ENCODE results near the gene HDGFL2.
"Not testable (repeated sequence)": the region's sequence is repeated elsewhere in the genome, so short reads cannot be mapped to it uniquely, and the experiment has no call there.

The HDGFL2 gene

DNA sequence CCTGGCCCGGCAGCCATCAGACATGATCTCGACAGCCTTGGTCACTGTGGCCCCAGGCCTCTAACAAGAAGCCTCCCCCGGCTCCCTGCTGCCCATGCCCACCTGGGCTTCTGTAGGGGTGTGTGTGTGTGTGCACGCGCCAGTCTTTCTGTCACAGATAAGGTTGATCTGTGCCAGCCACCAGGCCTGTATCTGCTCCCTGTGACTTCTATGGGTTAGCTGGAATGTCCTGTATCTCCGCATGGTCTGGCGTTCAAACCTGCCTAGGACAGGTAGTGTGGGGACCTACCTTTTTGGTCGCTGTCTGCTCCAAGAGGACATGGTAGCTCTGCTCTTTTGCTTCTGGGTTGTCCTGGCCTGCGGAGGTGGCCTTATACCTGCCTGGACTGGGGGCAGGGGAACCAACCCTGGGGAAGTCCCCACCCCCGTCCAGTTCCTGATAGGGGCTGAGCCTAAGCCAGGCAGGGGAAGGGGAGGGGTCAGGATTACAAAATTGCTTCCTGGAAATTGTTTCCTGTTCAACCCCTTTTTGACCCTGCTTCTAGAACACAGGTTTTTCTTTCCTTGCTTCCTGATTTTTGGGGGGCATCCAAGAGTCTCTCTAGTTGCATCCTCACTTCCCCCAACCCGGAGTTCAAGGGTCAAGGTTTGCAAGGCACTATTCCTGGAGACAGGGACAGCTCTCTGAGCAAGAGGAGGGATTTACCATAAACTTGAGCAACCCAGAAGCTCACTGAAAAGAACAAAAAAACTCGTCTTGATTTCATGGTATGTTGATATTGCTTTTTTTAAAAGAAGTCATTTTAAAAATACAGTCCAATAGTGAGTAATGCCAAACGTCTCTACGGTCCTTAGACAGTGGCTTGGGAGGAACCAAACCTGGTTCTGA is 67.8 kb downstream of the HDGFL2 start, which contains the start of gene LRG1:
Gene LRG1 (minus strand): TSS at position 344 of the 889 bp plus-strand sequence. CDS start 23 bp downstream, at position 321.
- no peaks in the 10 kb centered on the region for H3K36me3 ChIP-seq (ENCODE audit: insufficient read depth, low read length)
- H3K4me3 ChIP-seq (ENCODE audit: low read depth, low read length): no peak within 1 kb of the TSS
- no peaks in the 10 kb centered on the region for H3K4me1 ChIP-seq (ENCODE audit: control insufficient read depth, insufficient read depth, low read length, unreplicated experiment)
- no peaks in the 10 kb centered on the region for H3K27me3 ChIP-seq (ENCODE audit: insufficient read depth, low read length)
- no peak within 1 kb of the TSS for H3K27ac ChIP-seq (ENCODE audit: low read depth, low read length)
- H3K79me2 ChIP-seq (ENCODE audit: control insufficient read depth, insufficient read depth, low read length, unreplicated experiment): no peaks in the 10 kb centered on the region
- H2AFZ ChIP-seq (ENCODE audit: low read length, unreplicated experiment): no peak within 1 kb of the TSS

DNA sequence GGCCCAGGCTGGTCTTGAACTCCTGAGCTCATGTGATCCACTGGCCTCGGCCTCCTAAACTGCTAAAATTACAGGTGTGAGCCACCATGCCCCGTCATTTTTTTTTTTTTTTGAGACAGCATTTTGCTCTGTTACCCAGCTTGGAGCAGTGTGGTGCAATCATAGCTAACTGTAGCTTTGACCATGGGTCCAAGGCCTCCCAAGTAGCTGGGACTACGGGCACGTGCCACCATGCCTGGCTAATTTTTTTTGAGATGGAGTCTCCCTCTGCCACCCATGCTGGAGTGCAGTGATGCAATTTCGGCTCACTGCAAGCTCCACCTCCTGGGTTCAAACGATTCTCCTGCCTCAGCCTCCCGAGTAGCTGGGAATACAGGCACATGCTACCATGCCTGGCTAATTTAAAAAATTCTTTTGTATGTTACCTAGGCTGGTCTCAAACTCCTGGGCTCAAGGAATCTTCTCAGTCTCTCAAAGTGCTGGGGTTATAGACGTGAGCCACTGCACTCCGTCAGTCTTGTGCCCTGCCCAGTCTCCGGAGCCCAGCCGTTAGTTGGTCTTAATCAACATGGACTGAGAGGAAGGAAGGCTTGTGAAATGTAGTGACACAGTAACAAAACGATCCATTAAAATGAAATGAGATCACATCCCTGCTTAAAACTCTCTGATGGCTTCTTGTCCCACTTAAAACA is 69.2 kb downstream of the HDGFL2 start:
- Histone ChIP-seq H3K4me3 (ENCODE audit: low read depth, low read length) (no peak overlapping the region), H3K36me3 (ENCODE audit: insufficient read depth, low read length) (no peaks in the 10 kb centered on the region), H3K79me2 (ENCODE audit: control insufficient read depth, insufficient read depth, low read length, unreplicated experiment) (no peaks in the 10 kb centered on the region), H3K27ac (ENCODE audit: low read depth, low read length) (no peak overlapping the region), H2AFZ (ENCODE audit: low read length, unreplicated experiment) (no peak overlapping the region), H3K27me3 (ENCODE audit: insufficient read depth, low read length) (no peaks in the 10 kb centered on the region), H3K4me1 (ENCODE audit: control insufficient read depth, insufficient read depth, low read length, unreplicated experiment) (no peaks in the 10 kb centered on the region)

DNA sequence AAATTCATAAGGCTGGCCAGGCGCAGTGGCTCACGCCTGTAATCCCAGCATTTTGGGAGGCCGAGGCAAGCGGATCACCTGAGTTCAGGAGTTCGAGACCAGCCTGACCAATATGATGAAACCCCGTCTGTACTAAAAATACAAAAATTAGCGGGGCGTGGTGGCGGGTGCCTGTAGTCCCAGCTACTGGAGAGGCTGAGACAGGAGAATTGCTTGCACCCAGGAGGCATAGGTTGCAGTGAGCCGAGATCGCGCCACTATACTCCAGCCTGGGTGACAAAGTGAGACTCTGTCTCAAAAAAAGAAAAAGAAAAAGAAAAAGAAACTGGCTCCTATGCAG is 69.7 kb downstream of the HDGFL2 start:
- not testable (repeated sequence) for H3K4me1 ChIP-seq (ENCODE audit: control insufficient read depth, insufficient read depth, low read length, unreplicated experiment); H2AFZ ChIP-seq (ENCODE audit: low read length, unreplicated experiment); H3K27ac ChIP-seq (ENCODE audit: low read depth, low read length); H3K36me3 ChIP-seq (ENCODE audit: insufficient read depth, low read length); H3K4me3 ChIP-seq (ENCODE audit: low read depth, low read length); H3K79me2 ChIP-seq (ENCODE audit: control insufficient read depth, insufficient read depth, low read length, unreplicated experiment); H3K27me3 ChIP-seq (ENCODE audit: insufficient read depth, low read length)

DNA sequence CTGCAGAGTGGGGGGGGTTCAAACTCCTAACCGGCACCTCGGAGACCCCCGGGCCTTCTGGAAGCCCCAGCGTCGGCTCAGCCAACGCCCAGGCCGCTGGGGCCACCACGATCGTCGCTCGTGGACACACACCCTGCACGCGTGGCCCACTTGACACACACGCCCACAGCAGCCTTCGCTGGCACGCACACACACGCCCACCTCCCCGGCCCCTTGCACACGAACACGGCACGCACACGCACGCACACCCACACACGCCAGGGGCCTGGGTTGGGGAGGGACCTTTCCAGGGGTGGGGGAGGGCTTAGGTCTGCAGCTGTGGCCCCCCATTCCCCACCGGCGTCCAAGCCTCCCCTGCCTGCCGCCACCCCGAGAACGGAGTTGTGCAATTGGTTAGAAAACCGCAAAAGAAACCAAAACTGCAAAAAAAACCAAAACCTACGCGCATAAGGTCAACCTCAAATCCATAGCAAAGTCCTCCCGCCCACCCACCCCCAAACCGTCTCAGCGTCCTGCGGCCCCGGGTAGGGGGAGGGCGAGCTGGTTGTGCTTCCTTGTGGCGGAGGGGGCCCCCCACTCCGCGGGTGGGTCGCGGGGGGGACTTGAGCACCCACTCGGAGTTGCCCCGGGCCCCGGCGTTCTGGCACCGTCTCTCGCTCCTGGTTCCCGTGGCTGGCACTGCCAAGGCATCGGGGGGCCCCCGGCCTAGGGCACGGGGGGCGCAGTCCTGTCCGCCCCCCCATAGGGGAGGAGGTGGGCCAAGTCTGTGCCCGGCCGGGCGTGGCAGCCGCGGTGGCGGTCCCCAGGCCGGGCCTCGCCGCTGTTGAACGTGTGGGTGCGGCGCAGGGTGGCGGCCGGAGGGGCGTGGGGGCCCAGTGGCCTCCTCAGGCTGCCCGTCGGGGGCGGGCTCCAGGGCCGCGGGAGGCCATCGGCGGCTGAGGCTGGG is 71.1 kb downstream of the HDGFL2 start:
- Histone ChIP-seq H3K4me1 (ENCODE audit: control insufficient read depth, insufficient read depth, low read length, unreplicated experiment) (no peaks in the 10 kb centered on the region), H3K79me2 (ENCODE audit: control insufficient read depth, insufficient read depth, low read length, unreplicated experiment) (no peaks in the 10 kb centered on the region), H3K4me3 (ENCODE audit: low read depth, low read length) (no peak overlapping the region), H3K27me3 (ENCODE audit: insufficient read depth, low read length) (no peaks in the 10 kb centered on the region), H3K36me3 (ENCODE audit: insufficient read depth, low read length) (no peaks in the 10 kb centered on the region), H2AFZ (ENCODE audit: low read length, unreplicated experiment) (no peak overlapping the region), H3K27ac (ENCODE audit: low read depth, low read length) (no peak overlapping the region)

DNA sequence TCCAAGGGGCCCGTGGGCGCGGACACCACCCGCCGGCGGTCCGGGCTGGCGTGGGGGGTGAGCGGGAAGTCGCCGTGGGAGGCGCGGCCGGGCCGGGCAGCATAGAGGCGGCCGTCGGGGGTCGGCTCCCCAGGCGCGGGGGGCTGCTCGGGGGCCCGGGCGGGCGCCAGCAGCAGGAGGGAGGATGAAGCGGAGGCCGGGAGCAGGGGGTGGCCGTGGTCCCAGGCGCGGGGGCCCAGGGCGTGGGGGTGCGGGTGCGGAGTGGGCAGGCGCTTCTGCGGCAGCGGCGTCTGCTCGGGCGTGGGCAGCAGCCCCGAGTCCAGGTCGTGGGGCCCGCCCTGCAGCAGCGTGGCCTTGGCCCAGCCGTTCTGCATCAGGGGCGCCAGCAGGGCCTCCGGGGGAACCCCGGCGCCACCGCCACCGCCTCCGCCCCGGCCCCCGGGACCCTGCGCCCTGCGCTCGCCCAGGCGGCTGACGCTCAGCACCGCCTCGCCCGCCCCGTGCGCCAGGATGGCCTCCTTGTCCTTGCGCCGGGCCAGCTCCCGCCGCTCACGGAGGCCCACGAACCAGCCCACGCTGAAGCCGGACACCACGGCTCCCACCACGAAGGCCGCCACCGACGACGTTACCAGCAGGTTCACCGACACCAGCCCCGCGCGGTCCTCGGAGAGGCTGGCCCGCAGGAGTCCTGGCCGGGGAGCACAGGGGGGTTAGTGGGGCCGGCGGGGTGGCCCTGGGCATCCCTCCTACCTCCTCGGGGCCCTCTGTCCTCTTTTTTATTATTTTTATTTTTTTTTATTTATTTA is 71.9 kb downstream of the HDGFL2 start:
- Histone ChIP-seq H3K4me3 (ENCODE audit: low read depth, low read length) (no peak overlapping the region), H3K79me2 (ENCODE audit: control insufficient read depth, insufficient read depth, low read length, unreplicated experiment) (no peaks in the 10 kb centered on the region), H3K36me3 (ENCODE audit: insufficient read depth, low read length) (no peaks in the 10 kb centered on the region), H3K27me3 (ENCODE audit: insufficient read depth, low read length) (no peaks in the 10 kb centered on the region), H3K4me1 (ENCODE audit: control insufficient read depth, insufficient read depth, low read length, unreplicated experiment) (no peaks in the 10 kb centered on the region), H3K27ac (ENCODE audit: low read depth, low read length) (no peak overlapping the region), H2AFZ (ENCODE audit: low read length, unreplicated experiment) (no peak overlapping the region)

DNA sequence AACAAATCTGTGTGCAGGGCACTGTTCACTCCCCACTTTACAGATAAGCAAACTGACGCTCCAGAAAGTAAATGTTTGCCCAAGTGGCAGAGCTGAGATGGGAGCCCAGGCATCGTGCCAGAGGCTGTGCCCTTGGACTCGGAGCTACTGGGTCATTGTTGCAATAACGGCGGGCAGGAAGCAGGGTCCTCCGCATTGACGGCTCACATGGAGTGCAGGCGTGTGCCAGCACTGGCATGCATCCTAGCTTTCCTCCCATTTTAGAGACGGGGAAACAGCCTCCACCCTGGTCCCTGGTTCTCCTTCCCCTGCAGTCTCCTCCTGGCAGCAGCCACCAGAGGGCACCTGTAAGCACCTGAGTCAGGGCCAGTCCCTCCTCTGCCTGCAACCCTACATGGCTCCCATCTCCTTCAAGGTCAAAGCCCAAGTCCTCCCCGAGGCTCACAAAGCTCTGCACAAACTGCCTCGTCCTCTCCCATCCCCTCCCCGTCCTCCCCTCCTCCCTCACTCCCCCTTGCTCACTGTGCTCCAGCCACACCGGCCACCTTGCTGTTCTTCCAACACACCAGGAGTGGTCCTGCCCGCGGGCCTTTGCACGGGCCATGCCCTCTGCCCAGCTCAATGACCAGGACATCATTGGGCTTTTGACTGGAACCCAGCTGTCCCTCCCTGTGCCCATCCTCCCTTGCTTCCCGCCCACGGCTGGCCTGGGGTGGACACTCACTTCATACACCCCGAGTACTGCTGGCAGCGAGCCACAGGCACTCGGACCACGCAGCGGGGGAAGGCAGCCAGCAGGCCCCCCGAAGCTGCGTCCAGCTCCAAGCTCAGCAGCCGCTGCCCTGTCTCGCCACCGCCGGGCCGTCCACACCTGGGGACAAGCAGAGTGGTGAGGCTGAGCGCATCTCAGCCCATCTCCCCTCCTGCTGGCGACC is 75.5 kb downstream of the HDGFL2 start:
- Histone ChIP-seq H3K27ac (ENCODE audit: low read depth, low read length) (no peak overlapping the region), H3K79me2 (ENCODE audit: control insufficient read depth, insufficient read depth, low read length, unreplicated experiment) (no peaks in the 10 kb centered on the region), H3K27me3 (ENCODE audit: insufficient read depth, low read length) (no peaks in the 10 kb centered on the region), H2AFZ (ENCODE audit: low read length, unreplicated experiment) (no peak overlapping the region), H3K4me1 (ENCODE audit: control insufficient read depth, insufficient read depth, low read length, unreplicated experiment) (no peaks in the 10 kb centered on the region), H3K4me3 (ENCODE audit: low read depth, low read length) (no peak overlapping the region), H3K36me3 (ENCODE audit: insufficient read depth, low read length) (no peaks in the 10 kb centered on the region)

DNA sequence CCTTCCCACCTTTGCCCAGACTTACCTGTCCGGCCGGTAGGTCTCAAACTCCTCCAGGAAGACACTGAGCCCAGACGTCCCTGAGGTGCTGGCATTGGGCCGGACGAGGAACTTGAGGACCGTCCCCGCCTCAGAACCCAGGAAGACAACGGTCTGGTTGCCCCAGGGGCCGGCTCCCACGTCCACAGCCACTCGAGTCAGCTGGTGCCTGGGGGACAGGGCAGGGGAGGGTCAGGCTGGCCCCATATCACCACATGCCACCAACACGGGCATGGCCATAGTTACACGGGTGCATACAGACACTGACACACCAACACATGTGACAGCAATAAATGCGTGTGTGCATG is 76.1 kb downstream of the HDGFL2 start:
- Histone ChIP-seq H3K27me3 (ENCODE audit: insufficient read depth, low read length) (no peaks in the 10 kb centered on the region), H2AFZ (ENCODE audit: low read length, unreplicated experiment) (no peak overlapping the region), H3K79me2 (ENCODE audit: control insufficient read depth, insufficient read depth, low read length, unreplicated experiment) (no peaks in the 10 kb centered on the region), H3K4me1 (ENCODE audit: control insufficient read depth, insufficient read depth, low read length, unreplicated experiment) (no peaks in the 10 kb centered on the region), H3K36me3 (ENCODE audit: insufficient read depth, low read length) (no peaks in the 10 kb centered on the region), H3K4me3 (ENCODE audit: low read depth, low read length) (no peak overlapping the region), H3K27ac (ENCODE audit: low read depth, low read length) (no peak overlapping the region)

DNA sequence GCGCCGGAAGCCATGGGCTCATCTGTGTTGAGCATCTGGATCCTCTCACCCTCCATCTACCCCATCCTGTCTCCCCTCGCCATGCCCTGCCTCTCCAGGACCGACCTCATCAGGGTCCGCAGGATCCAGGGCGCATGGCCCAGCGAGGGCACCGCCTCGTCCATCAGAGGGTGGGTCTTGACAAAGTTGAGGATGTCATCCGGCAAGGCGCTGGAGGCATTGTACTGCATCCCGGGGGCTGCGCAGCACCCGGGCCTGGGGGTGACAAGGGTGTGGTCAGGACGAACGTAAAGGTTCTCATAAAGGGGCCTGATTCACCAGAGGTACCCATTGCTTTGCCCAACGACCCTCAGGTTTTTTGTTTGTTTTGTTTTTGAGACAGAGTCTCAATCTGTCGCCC is 77.9 kb downstream of the HDGFL2 start:
- no peaks in the 10 kb centered on the region for H3K36me3 ChIP-seq (ENCODE audit: insufficient read depth, low read length)
- no peaks in the 10 kb centered on the region for H3K27me3 ChIP-seq (ENCODE audit: insufficient read depth, low read length)
- H3K27ac ChIP-seq (ENCODE audit: low read depth, low read length): no peak overlapping the region
- H3K79me2 ChIP-seq (ENCODE audit: control insufficient read depth, insufficient read depth, low read length, unreplicated experiment): no peaks in the 10 kb centered on the region
- H3K4me3 ChIP-seq (ENCODE audit: low read depth, low read length): no peak overlapping the region
- H3K4me1 ChIP-seq (ENCODE audit: control insufficient read depth, insufficient read depth, low read length, unreplicated experiment): no peaks in the 10 kb centered on the region
- H2AFZ ChIP-seq (ENCODE audit: low read length, unreplicated experiment): no peak overlapping the region

DNA sequence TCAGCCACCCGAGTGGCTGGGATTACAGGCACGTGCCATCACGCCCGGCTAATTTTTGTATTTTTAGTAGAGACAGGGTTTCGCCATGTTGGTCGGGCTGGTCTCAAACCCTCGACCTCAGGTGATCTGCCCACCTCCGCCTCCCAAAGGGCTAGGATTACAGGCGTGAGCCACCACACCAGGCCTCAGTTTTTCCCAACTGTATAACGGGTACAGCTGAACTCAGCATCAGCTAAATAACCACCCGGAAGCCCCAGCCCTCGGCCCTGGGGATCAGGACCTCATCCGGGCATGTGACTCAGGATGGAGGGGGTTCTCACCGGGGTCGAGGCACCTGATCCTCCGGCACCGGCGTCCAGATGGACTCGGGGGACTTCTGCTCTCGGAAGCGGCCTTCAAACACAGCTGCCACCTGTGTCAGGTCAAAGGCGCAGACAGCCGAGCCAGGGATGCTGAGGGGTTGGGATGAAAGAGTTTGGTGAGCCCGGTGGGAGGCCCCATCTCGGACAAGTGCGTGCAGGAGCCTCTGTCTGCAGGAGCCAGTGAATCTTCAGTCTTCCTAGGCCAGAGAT is 78.5 kb downstream of the HDGFL2 start:
- no peaks in the 10 kb centered on the region for H3K36me3 ChIP-seq (ENCODE audit: insufficient read depth, low read length)

More for the DNA sequence above, 78.5 kb downstream of the HDGFL2 start:
- no peaks in the 10 kb centered on the region for H3K79me2 ChIP-seq (ENCODE audit: control insufficient read depth, insufficient read depth, low read length, unreplicated experiment)
- H3K4me1 ChIP-seq (ENCODE audit: control insufficient read depth, insufficient read depth, low read length, unreplicated experiment): no peaks in the 10 kb centered on the region
- no peak overlapping the region for H3K4me3 ChIP-seq (ENCODE audit: low read depth, low read length)
- no peak overlapping the region for H2AFZ ChIP-seq (ENCODE audit: low read length, unreplicated experiment)
- H3K27me3 ChIP-seq (ENCODE audit: insufficient read depth, low read length): no peaks in the 10 kb centered on the region
- H3K27ac ChIP-seq (ENCODE audit: low read depth, low read length): no peak overlapping the region

Measured in ACC112 (cell line).